GM19455 (cell line): ENCODE data around the gene SORCS2.

Experiments used
- ATAC-seq: cut with Tn5 transposase; IDR thresholded peaks from one replicate; pipeline ENCODE4 v1.9.1; 2021; ENCODE audit not compliant: unreplicated experiment

The SORCS2 gene

DNA sequence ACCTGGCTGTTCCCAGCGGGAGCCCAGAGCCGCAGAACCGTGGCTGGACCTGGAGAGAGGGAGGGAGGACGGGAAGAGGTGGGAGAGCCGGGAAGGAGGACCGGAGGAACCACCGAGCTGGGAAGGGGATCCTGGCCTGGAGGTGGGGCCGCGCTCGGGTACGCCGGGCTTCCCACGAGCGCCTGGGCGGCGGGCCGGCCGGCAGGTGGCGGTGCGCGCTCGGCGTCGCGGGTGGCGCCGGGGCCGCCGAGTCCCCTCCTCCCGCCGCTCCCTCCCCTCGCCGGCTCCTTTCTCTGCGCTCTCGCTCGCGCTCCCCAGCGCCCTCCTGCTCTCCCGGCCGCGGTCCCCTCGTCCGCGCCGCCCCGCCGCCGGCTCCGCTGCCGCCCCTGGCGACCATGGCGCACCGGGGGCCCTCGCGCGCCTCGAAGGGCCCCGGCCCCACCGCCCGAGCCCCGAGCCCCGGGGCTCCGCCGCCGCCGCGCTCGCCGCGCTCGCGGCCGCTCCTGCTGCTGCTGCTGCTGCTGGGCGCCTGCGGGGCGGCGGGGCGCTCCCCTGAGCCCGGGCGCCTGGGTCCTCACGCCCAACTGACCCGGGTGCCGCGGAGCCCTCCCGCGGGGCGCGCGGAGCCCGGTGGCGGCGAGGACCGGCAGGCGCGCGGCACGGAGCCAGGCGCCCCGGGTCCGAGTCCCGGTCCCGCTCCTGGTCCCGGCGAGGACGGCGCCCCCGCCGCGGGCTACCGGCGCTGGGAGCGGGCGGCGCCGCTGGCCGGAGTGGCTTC, at the start of gene SORCS2:
SORCS2 (plus strand) TSS at position 287 of the 778 bp plus-strand sequence.
- ATAC-seq, result peak; percentile 57

- ATAC-seq, result no peak
These were observed 47.7 kb upstream of the SORCS2 start for GRCh38 chr4:7144374-7145290.

DNA sequence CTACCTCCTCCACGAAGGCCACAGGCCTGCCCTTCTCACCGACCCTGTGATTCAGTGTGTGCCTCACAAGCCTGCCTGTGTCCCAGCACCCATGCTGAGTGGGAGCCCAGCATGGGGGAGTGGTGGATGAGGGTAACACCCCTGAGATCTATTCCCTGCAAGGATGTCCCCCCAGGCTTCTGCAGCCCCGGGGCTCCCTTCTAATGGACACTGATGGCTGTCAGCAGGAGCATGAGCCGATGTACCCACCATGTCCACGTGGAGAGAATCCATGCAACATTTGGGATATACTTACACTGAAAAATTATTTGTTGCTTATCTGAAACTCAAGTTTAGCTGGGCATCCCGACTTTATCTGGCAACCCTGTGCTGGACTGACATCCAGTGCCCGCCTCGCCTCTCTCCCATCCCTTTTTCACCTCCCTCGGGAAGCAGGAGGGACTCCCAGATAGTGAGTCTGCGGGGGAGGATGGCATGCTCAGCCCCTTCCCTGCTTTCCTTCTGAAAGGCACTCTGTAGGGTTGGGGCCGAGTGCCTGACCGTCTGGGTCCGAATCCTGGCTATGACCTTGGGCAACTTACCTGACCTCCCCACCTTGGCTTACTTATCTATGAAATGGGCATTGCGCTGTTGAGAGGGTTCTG, 46.9 kb upstream of the SORCS2 start:
- ATAC-seq, result no peak

DNA sequence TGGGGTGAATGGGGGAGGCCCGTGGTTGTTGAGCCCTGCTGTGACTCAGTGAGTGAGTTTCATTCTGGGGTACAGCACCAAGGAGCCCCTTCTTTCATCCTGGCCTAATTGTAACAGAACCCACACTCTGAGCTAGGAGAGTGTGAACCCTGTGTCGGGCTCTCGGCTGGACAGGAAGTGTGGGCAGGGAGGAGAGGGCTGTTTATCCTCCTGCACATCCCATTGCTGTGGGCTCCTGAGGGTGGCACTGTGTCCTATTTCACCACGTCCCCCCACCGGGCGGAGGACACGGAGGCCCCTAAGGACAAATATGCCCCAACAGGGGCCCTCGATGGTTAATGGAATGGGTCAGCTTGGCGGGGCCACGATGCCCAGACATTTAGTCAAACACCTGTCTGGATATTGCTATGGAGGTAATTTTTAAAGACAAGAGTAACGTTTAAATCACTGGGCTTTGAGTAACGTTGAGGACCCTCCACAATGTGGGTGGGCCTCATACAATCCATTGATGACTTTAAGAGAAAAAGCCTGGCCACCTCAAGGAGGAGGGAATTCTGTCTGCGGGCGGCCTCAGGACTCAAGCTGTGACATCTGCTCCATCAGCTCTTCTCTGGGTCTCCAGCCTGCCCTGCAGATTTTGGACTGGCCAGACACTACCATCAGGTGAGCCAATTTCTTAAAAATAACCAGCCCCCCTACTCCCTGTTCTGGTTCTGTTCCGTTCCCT, 46.1 kb upstream of the SORCS2 start:
- ATAC-seq, result no peak

DNA sequence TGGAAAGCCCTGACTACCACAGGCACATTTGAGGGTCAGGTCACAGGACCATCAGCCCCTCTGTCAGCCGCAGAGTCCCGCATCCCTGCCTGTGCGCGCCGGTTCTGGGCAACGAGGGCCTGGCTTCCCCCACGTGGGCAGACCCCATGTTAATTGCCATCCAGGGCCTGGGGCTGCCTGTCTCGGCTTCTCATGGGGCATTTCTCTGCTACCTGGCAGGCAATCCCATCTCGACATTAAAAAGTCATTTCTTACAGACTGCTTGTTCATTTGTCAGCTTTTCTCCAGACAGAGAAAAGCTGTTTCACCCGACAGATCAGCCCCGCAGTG, 45.6 kb upstream of the SORCS2 start:
- ATAC-seq, result no peak

DNA sequence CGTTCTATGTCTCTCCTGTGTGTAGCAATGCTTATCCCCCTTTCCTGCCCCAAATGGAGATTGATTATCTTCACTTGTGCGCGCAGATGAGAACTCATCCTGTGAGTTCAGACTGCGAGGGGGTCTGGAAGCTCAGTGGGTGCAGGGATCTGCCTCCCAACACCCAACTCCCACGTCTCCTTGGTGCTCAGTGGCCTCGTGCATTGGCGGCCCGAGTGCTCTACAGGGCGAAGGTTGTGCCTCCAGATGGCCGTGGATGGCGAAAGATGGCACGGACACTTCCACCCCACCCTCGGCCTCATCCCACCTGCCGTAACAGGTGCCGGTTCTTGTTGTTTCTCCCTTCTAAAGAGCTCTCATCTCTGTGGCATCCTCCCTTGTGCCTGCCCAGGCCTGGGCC, 45.1 kb upstream of the SORCS2 start:
- ATAC-seq, result no peak

GRCh38 chr4:7147661-7148310, 44.6 kb upstream of the SORCS2 start:
- ATAC-seq, result no peak

DNA sequence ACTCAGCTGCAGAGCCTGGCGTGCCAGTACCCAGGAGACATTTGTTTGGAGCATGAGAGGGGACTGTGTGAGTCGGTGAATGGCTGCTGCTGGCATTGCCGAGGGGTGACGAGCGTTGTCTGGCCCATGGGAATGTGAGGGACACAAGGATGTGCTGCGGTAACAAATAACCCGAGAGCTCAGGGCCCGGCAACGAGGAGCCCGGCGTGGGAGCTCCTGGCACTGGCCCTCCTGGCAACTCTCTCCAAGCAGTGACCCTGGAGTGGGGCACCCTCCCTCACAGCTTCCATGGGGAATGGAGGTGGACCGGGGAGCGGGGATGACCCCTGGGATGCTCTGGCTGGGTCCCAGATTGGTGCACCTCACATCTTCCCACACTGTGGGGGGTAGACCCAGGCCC, 44.0 kb upstream of the SORCS2 start:
- ATAC-seq, result no peak

- no peak for ATAC-seq
These were observed 42.2 kb upstream of the SORCS2 start for GRCh38 chr4:7150036-7150635.

DNA sequence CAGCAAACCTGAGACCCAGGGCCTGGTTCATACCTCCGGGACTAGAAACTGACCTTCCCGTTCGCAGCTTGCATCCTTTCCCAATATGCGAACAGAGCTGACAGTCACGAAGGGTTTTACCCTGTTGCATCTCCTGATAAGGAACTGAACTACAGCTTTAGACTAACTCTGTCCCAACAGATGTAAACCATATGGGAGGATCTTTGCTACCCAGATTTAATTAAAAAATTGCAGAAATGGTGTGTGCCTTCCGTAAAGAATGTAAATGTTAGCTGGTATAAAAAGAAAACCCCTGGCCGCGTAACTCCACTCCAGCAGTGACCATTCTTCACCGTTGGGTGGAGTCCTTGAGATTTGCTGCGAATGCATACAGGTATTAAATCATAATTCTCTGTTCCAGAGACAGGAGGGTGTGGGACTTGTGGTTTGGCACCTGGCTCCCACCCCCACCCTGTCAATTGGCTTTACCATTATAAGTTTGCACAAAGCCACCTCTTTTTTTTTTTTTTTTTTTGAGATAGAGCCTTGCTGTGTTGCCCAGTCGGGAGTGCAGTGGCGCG, 40.6 kb upstream of the SORCS2 start:
- no peak for ATAC-seq

DNA sequence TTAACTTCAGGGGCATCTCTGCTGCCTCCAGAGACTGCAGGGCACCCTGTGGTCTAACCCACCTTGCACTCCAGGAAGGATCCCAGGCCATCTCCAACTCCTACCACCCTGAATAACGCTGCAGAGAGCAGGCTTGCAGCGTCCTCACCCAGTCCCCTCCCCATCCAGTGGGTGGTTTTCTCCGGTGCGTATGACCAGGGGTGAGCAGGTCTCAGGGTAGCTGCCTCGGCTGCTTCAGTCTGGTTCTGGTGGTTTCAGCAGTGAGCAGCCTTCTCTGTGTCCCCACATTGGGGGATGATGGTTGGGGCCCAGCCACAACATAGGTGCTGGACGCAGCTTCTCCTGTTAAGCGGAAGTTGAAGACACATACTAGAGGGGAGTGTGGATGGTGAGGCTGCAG, 38.6 kb upstream of the SORCS2 start:
- ATAC-seq, result no peak

GRCh38 chr4:7154351-7154981, 37.9 kb upstream of the SORCS2 start:
- no peak for ATAC-seq

GRCh38 chr4:7155590-7156071, 36.7 kb upstream of the SORCS2 start:
- no peak for ATAC-seq

- ATAC-seq, result no peak
These were observed 36.0 kb upstream of the SORCS2 start for GRCh38 chr4:7156328-7156727.

DNA sequence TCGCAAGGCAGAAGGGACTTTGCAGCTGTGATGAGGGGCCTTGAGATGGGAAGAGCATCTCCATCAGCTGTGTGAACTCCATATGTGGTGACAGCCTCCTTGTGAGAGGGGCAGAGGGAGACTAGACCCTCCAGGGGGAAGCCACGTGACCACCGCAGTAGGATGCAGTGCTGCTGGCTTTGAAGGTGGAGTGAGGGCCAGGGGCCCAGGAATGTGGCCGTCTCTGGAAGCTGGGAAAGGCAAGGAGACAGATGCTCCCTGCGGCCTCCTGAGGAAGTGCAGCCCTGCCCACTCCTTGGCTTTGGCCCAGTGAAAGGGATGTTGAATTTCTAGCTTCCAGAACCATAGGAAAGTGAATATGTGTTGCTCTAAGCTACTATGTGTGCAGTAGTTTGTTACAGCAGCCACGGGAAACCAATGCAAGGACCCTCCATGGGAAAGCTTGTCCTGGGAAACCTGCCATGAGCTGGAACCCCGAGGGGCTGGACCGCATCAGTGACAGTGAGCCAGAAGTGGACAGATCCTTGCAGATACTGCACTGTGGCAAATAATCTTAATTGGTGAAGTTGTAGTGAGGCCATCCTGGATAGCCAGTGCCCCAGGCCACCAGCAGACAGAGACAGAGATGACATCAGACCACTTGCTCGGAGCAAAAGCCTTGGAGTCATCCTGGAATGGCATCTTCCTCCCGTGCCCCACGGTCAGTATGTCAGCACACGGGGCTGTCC, 35.4 kb upstream of the SORCS2 start:
- no peak for ATAC-seq

DNA sequence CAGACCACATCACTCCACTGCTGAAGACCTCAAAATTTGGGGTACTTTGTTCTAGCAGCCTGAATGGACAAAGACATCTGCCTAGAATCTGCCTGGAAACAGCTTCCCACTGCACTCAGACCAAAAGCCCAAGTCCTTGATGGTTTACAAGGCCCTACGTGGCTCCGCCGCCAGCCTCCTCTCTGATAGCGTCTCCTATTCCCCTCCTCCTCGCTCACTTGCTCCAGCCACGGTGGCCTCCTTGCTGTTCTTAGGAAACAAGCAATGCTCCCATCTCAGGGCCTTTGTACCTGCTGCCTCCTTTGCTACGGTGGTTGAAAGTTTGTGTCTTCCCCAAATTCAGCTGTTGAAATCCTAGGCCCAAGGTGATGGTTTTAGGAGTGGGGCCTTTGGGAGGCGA, 34.7 kb upstream of the SORCS2 start:
- ATAC-seq, result no peak

GRCh38 chr4:7158081-7158750, 34.1 kb upstream of the SORCS2 start:
- no peak for ATAC-seq

DNA sequence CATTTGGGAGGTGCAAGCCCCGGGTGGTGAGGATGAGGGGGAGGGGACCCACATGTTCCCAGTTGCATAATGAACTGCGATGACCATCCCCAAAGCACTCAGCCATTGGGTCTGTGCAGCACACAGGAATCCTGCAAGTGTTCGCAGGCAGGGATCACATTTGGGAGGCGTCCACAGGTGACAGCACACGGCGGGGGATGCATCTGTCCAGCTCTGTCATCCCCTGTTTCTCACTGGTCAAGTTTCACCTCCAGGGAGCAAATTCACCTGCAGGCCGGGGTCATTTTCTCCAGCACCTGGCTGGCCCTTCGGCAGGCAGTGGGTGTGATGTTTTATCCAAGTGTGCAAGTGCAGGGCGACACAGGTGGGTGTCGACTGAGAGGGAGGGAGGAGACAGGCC, 33.3 kb upstream of the SORCS2 start:
- no peak for ATAC-seq
